ENCODE measurements around the gene TAC4.

DNA sequence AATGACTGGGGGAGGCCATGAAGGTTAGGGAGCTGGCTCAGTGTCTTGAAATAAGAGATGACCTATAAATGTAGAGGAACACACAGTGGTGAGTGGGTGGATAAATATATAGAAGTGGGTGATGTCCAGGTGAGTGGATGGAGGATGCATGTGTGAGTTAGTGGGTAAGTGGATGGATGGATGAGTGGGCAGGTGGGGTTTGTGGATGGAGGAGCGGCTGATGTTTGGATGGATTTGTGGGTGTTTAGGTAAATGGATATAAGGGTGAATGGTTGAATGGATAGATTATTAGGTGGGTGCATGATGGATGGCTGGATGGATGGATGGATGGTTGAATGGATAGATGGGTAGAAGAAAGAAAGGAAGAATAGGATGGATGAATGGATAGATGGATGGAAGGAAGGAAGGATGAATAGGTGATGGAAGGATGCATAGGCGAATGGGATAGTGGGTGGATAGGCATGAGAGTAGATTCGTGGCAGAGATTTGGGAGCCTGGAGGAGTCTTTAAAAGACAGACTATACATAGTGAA is 19.1 kb upstream of the TAC4 start:
- no peak for TF ChIP-seq POLR2A (IDR thresholded peaks at IDR 0.05)
- TF ChIP-seq, protein P1, sequence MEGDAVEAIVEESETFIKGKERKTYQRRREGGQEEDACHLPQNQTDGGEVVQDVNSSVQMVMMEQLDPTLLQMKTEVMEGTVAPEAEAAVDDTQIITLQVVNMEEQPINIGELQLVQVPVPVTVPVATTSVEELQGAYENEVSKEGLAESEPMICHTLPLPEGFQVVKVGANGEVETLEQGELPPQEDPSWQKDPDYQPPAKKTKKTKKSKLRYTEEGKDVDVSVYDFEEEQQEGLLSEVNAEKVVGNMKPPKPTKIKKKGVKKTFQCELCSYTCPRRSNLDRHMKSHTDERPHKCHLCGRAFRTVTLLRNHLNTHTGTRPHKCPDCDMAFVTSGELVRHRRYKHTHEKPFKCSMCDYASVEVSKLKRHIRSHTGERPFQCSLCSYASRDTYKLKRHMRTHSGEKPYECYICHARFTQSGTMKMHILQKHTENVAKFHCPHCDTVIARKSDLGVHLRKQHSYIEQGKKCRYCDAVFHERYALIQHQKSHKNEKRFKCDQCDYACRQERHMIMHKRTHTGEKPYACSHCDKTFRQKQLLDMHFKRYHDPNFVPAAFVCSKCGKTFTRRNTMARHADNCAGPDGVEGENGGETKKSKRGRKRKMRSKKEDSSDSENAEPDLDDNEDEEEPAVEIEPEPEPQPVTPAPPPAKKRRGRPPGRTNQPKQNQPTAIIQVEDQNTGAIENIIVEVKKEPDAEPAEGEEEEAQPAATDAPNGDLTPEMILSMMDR (IDR thresholded peaks at IDR 0.05) = no peak

Measured in uterus (tissue), 2 donors.